Left lung (tissue), 10 donors: Measurements from ENCODE around the gene PLA2G4F. TPM values are rescaled to one million over a fixed set of nuclear protein-coding genes. Genes with fewer than 3 reads are reported as not detected.

Experiments used
- ATAC-seq: fragments of 200-7000 bp; cut with Tn5 transposase; one replicate; pipeline ENCODE4 v1.9.1; 2020; ENCODE audit warnings: moderate library complexity
- DNase-seq, 4 donors: peaks; one replicate each; pipeline ENCODE4 v3.0.0-alpha.2; 2013 to 2020
- H3K27ac ChIP-seq, 2 donors: fragments of 200-600 bp; sonication (generic) in 1 of 2; one replicate each; pipeline versions ENCODE4 v1.5.0 to v1.8.0; 2020 to 2021
- H3K27me3 ChIP-seq, 2 donors: fragments of 200-600 bp; sonication (generic) in 1 of 2; one replicate each; pipeline versions ENCODE4 v1.5.0 to v1.8.0; 2020 to 2021
- H3K36me3 ChIP-seq, 2 donors: fragments of 200-600 bp; sonication (generic) in 1 of 2; one replicate each; pipeline versions ENCODE4 v1.5.0 to v1.8.0; 2020 to 2021
- H3K4me1 ChIP-seq, 2 donors: fragments of 200-600 bp; one replicate each; pipeline ENCODE4 v1.8.0; 2021
- H3K4me3 ChIP-seq, 2 donors: fragments of 200-600 bp; sonication (generic) in 1 of 2; one replicate each; pipeline versions ENCODE4 v1.5.0 to v1.8.0; 2020 to 2021; ENCODE audit warnings: mild to moderate bottlenecking in 1 of 2
- H3K9me3 ChIP-seq, 2 donors: fragments of 200-600 bp; sonication (generic) in 1 of 2; one replicate each; pipeline versions ENCODE4 v1.5.0 to v1.8.0; 2020 to 2021
- CTCF ChIP-seq, 2 donors: fragments of 200-600 bp; sonication (generic) in 1 of 2; IDR thresholded peaks; one replicate each; pipeline versions ENCODE4 v1.5.0 to v1.8.0; 2021; ENCODE audit warnings: antibody characterized with exemption in 2 of 2
- intact Hi-C, 2 donors: fragments of 100-400 bp; cut with DNase I; formaldehyde crosslinking; loops; one replicate each; pipeline versions ENCODE4 v1.11.2 to v1.14.2; 2022
- polyA plus RNA-seq, 6 donors: library from polyadenylated mRNA; unstranded; fragments of 120-200 nt; gene quantifications; one replicate each; pipeline ENCODE4 v1.2.1, GENCODE V29; 2013; ENCODE audit not compliant: insufficient read length in 6 of 6
- total RNA-seq, 2 donors: library from RNA; stranded (reverse); fragmentation: NEBNext Ultra II Directional; extraction: Animal tissue kit (Norgen Biotek cat#: 25700); gene quantifications; one replicate each; pipeline ENCODE4 v1.2.1, GENCODE V29; 2021
- donor health status: DM: no; HTN: yes; CAD: no.
- donor health status: DM: no; HTN: no; CAD: no.

The PLA2G4F gene
- total and polyA plus RNA-seq, 8 donors = 3.1 to 100 (median 12.7) TPM

- Histone ChIP-seq H3K27ac (no peak overlapping the region), H3K9me3 (no peaks in the 10 kb centered on the region), H3K4me3 (no peak overlapping the region), H3K4me1 (peaks cover 0 to 12% of the 10 kb centered on the region in 2 donors), H3K27me3 (no peaks in the 10 kb centered on the region), H3K36me3 (no peaks in the 10 kb centered on the region)
- no peak for TF ChIP-seq CTCF (IDR thresholded peaks at IDR 0.05)
- DNase-seq = no peak
- no peak for ATAC-seq
- intact Hi-C loops = no loop called here
Measured at GRCh38 chr15:42121021-42121420, 35.4 kb downstream of the PLA2G4F start.

- intact Hi-C loops = no loop called here
- no peak for ATAC-seq
- Histone ChIP-seq H3K27ac (no peak overlapping the region), H3K36me3 (no peaks in the 10 kb centered on the region), H3K27me3 (no peaks in the 10 kb centered on the region), H3K9me3 (no peaks in the 10 kb centered on the region), H3K4me1 (peaks cover 0 to 12% of the 10 kb centered on the region in 2 donors), H3K4me3 (no peak overlapping the region)
- no peak for TF ChIP-seq CTCF (IDR thresholded peaks at IDR 0.05)
- DNase-seq = no peak
Measured at GRCh38 chr15:42120285-42120684, 36.2 kb downstream of the PLA2G4F start.

- H3K27me3 ChIP-seq = no peaks in the 10 kb centered on the region
- no peak for TF ChIP-seq CTCF (IDR thresholded peaks at IDR 0.05)
- ATAC-seq = no peak
- H3K4me3 ChIP-seq = no peak overlapping the region
- no peak for DNase-seq
- H3K9me3 ChIP-seq = no peaks in the 10 kb centered on the region
- intact Hi-C loops = no loop called here
- no peaks in the 10 kb centered on the region for H3K36me3 ChIP-seq
- H3K4me1 ChIP-seq = peaks cover 0 to 12% of the 10 kb centered on the region in 2 donors
- no peak overlapping the region for H3K27ac ChIP-seq
Measured at GRCh38 chr15:42119446-42119760, 37.0 kb downstream of the PLA2G4F start.

GRCh38 chr15:42118650-42119445, 37.6 kb downstream of the PLA2G4F start:
- H3K4me1 ChIP-seq = peaks cover 0 to 12% of the 10 kb centered on the region in 2 donors
- no peak for DNase-seq
- H3K27me3 ChIP-seq = no peaks in the 10 kb centered on the region
- no peak overlapping the region for H3K4me3 ChIP-seq
- H3K9me3 ChIP-seq = no peaks in the 10 kb centered on the region
- intact Hi-C loops = no loop called here
- ATAC-seq = peak; percentile 69
- H3K36me3 ChIP-seq = no peaks in the 10 kb centered on the region
- no peak overlapping the region for H3K27ac ChIP-seq
- no peak for TF ChIP-seq CTCF (IDR thresholded peaks at IDR 0.05)

GRCh38 chr15:42111924-42112323, 44.5 kb downstream of the PLA2G4F start:
- intact Hi-C loops = no loop called here

More at GRCh38 chr15:42111924-42112323, 44.5 kb downstream of the PLA2G4F start:
- TF ChIP-seq CTCF (IDR thresholded peaks at IDR 0.05) = no peak
- no peaks in the 10 kb centered on the region for H3K36me3 ChIP-seq
- no peak overlapping the region for H3K27ac ChIP-seq
- ATAC-seq (no peak), DNase-seq (no peak)
- no peak overlapping the region for H3K4me3 ChIP-seq
- H3K27me3 ChIP-seq = no peaks in the 10 kb centered on the region
- peaks cover 3 to 20% of the 10 kb centered on the region in 2 donors for H3K4me1 ChIP-seq
- no peaks in the 10 kb centered on the region for H3K9me3 ChIP-seq
